HepG2 (cell line): ENCODE measurements around the gene PTAR1. TPM values are rescaled to one million over a fixed set of nuclear protein-coding genes. Genes with fewer than 3 reads are reported as not detected.
A peak's percentile ranks its signal among the peaks of the same experiment; 100 is the strongest.

ENCODE experiments used
- CBX2 ChIP-seq, 2 experiments: fragments of 200-600 bp in 1 of 2; sonication (generic); formaldehyde crosslinking in 1 of 2; IDR thresholded peaks; 2 replicates each; pipeline versions ENCODE4 v1.7.0 to v1.8.1; 2018 to 2022; ENCODE audit warnings: low read depth in 2 of 2, low read length in 1 of 2, mild to moderate bottlenecking in 1 of 2, missing genetic modification reagents in 1 of 2
- EEA1 ChIP-seq: sonication (generic); formaldehyde crosslinking; IDR thresholded peaks from 2 replicates; pipeline ENCODE4 v1.5.1; 2020; ENCODE audit warnings: mild to moderate bottlenecking, missing genetic modification reagents, borderline replicate concordance
- HOXA5 ChIP-seq: sonication (generic); formaldehyde crosslinking; IDR thresholded peaks from 2 replicates; pipeline ENCODE4 v1.4.0; 2020; ENCODE audit warnings: missing genetic modification reagents
- KDM2A ChIP-seq: sonication (generic); formaldehyde crosslinking; IDR thresholded peaks from 2 replicates; pipeline ENCODE4 v1.4.0; 2020; ENCODE audit warnings: low read depth, missing genetic modification reagents, borderline replicate concordance
- NCOR1 ChIP-seq: fragments of 200-600 bp; sonication (generic); IDR thresholded peaks from 2 replicates; pipeline ENCODE4 v1.7.0; 2017; ENCODE audit warnings: antibody characterized with exemption, low read length, borderline replicate concordance
- SMARCC2 ChIP-seq: fragments of 450-650 bp; IDR thresholded peaks from 2 replicates; pipeline ENCODE4 v1.6.1; 2017; ENCODE audit warnings: antibody characterized with exemption, mild to moderate bottlenecking
- TCF7L2 ChIP-seq: IDR thresholded peaks from 2 replicates; pipeline ENCODE4 v1.6.1; 2011; ENCODE audit warnings: mild to moderate bottlenecking, low read depth, low read length, moderate library complexity
- ZMAT3 ChIP-seq: sonication (generic); formaldehyde crosslinking; conservative IDR thresholded peaks from 2 replicates; pipeline ENCODE4 v1.7.0; 2021; ENCODE audit warnings: missing genetic modification reagents
- ZNF253 ChIP-seq: sonication (generic); formaldehyde crosslinking; IDR thresholded peaks from 2 replicates; pipeline ENCODE4 v1.8.0; 2022; ENCODE audit warnings: mild to moderate bottlenecking, missing genetic modification reagents, borderline replicate concordance
- ZNF3 ChIP-seq: IDR thresholded peaks from 2 replicates; pipeline ENCODE4 v1.7.0; 2017; ENCODE audit warnings: inconsistent platforms
- polyA plus RNA-seq, 8 experiments: library from polyadenylated mRNA; depleted of rRNA in 3 of 8; stranded (reverse) in 7 of 8; unstranded in 1 of 8; fragments of >200 nt; fragmentation: Illumina TruSeq in 4 of 8; extraction: Trizol in 4 of 8; gene quantifications; 2 replicates each; pipeline versions ENCODE4 v1.2.1 to v1.2.3, GENCODE V29; 2011 to 2016; ENCODE audit warnings: low read depth in 4 of 8, missing spikeins in 1 of 8, mixed read lengths in 1 of 8; ENCODE audit not compliant: insufficient read depth in 1 of 8
- total RNA-seq, 5 experiments: library from RNA; depleted of rRNA; stranded (reverse); fragments of >200 nt; fragmentation: Illumina TruSeq; extraction: Trizol; gene quantifications; 2 replicates each; pipeline ENCODE4 v1.2.3, GENCODE V29; 2016; ENCODE audit warnings: low read depth in 1 of 5
- TF ChIP-seq, protein P1 (sequence below): sonication (generic); formaldehyde crosslinking; IDR thresholded peaks from 2 replicates; pipeline ENCODE4 v1.4.0; 2020; ENCODE audit warnings: mild to moderate bottlenecking, missing genetic modification reagents
- TF ChIP-seq, protein P2 (sequence below): sonication (generic); formaldehyde crosslinking; IDR thresholded peaks from 2 replicates; pipeline ENCODE4 v1.4.0; 2020; ENCODE audit warnings: mild to moderate bottlenecking, missing genetic modification reagents
- TF ChIP-seq, protein P3 (sequence below): sonication (generic); formaldehyde crosslinking; IDR thresholded peaks from 2 replicates; pipeline ENCODE4 v1.9.0; 2021; ENCODE audit warnings: missing genetic modification reagents, mild to moderate bottlenecking, borderline replicate concordance
- TF ChIP-seq, protein P4 (sequence below): sonication (generic); formaldehyde crosslinking; conservative IDR thresholded peaks from 2 replicates; pipeline ENCODE4 v1.8.0; 2022; ENCODE audit warnings: low read depth, missing genetic modification reagents
- TF ChIP-seq, protein P5 (sequence below): IDR thresholded peaks from 2 replicates; pipeline ENCODE4 v1.6.1; 2016

The PTAR1 gene
- total and polyA plus RNA-seq, 2 of the 13 experiments (the other 11 are each of a cell fraction or from before 2014, with no cell fraction given), result 26.5 to 42.1 TPM

DNA sequence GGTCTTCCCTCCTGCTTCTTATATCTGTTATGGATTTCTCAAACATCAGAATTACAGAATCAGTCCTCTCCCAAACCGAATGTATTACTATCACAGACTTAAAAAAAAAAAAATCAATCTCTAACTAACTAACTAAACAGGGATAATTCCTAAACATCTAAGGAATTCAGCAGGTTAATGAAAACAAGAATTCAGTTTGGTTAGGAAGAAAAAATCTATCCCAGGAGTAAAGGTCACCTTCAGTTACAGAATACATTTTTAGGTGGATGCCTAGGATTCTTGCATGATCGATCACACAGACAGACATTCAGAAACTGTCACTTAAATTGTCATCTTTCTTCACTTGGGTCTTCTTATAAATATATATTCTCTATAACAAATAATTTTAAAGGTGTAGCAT lies 11.5 kb downstream of the PTAR1 start (continued):
- TF ChIP-seq SMARCC2 (peak; percentile 79), NCOR1 (peak; percentile 65), HOXA5 (CRISPR knock-in tag) (0 out of 2 replicates have a peak, but pooled peaks have one; percentile 43), ZNF253 (CRISPR knock-in tag) (no peak), CBX2 (IDR thresholded peaks at IDR 0.05; ENCODE audit: low read depth, low read length) (no peak), CBX2 (CRISPR knock-in tag; IDR thresholded peaks at IDR 0.05; ENCODE audit: low read depth) (no peak), EEA1 (CRISPR knock-in tag) (no peak), TCF7L2 (no peak), ZNF3 (no peak), KDM2A (CRISPR knock-in tag) (no peak), ZMAT3 (no peak)
- TF ChIP-seq, protein P1, sequence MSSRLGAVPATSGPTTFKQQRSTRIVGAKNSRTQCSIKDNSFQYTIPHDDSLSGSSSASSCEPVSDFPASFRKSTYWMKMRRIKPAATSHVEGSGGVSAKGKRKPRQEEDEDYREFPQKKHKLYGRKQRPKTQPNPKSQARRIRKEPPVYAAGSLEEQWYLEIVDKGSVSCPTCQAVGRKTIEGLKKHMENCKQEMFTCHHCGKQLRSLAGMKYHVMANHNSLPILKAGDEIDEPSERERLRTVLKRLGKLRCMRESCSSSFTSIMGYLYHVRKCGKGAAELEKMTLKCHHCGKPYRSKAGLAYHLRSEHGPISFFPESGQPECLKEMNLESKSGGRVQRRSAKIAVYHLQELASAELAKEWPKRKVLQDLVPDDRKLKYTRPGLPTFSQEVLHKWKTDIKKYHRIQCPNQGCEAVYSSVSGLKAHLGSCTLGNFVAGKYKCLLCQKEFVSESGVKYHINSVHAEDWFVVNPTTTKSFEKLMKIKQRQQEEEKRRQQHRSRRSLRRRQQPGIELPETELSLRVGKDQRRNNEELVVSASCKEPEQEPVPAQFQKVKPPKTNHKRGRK (CRISPR knock-in tag), result no peak
- TF ChIP-seq, protein P2, sequence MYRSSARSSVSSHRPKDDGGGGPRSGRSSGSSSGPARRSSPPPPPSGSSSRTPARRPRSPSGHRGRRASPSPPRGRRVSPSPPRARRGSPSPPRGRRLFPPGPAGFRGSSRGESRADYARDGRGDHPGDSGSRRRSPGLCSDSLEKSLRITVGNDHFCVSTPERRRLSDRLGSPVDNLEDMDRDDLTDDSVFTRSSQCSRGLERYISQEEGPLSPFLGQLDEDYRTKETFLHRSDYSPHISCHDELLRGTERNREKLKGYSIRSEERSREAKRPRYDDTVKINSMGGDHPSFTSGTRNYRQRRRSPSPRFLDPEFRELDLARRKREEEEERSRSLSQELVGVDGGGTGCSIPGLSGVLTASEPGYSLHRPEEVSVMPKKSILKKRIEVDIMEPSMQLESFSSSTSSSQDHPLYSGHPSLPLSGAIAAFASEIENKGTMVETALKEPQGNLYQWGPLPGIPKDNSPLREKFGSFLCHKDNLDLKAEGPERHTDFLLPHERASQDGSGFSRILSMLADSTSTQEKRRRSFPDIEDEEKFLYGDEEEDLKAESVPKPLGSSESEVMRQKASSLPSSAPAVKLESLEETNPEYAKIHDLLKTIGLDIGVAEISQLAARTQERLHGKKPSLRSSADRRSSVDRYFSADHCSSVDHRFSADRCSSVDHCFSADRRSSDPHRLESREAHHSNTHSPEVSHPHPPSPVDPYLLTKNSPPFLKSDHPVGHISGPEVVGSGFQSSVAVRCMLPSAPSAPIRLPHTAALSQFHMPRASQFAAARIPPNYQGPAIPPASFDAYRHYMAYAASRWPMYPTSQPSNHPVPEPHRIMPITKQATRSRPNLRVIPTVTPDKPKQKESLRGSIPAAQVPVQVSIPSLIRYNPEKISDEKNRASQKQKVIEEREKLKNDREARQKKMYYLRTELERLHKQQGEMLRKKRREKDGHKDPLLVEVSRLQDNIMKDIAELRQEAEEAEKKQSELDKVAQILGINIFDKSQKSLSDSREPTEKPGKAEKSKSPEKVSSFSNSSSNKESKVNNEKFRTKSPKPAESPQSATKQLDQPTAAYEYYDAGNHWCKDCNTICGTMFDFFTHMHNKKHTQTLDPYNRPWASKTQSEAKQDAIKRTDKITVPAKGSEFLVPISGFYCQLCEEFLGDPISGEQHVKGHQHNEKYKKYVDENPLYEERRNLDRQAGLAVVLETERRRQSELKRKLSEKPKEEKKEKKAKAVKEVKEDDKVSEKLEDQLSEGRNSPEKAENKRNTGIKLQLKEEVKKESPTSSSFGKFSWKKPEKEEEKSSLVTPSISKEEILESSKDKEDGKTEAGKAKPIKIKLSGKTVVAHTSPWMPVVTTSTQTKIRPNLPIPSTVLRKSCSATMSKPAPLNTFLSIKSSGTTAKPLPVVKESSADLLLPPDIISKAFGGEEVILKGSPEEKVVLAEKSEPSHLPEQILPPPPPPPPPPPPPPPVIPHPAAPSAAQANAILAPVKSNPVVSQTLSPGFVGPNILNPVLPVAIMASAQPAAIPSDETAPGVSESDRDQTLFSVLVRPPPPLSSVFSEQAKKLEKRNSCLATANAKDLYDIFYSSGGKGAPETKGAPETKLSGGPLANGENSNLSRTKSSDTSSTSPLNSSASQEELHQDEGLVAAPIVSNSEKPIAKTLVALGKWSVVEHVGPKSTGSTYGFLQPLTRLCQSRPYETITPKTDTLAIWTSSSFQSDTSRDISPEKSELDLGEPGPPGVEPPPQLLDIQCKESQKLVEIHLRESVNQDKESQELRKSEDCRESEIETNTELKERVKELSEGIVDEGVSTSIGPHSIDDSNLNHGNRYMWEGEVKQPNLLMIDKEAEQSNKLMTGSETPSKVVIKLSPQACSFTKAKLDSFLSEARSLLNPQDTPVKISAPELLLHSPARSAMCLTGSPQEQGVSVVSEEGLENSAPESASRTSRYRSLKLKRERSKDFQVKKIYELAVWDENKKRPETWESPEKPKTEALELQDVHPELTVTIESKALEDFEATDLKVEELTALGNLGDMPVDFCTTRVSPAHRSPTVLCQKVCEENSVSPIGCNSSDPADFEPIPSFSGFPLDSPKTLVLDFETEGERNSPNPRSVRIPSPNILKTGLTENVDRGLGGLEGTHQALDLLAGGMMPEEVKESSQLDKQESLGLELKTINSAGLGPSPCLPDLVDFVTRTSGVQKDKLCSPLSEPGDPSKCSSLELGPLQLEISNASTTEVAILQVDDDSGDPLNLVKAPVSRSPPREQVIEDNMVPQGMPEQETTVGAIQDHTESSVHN (CRISPR knock-in tag), result no peak
- TF ChIP-seq, protein P3, sequence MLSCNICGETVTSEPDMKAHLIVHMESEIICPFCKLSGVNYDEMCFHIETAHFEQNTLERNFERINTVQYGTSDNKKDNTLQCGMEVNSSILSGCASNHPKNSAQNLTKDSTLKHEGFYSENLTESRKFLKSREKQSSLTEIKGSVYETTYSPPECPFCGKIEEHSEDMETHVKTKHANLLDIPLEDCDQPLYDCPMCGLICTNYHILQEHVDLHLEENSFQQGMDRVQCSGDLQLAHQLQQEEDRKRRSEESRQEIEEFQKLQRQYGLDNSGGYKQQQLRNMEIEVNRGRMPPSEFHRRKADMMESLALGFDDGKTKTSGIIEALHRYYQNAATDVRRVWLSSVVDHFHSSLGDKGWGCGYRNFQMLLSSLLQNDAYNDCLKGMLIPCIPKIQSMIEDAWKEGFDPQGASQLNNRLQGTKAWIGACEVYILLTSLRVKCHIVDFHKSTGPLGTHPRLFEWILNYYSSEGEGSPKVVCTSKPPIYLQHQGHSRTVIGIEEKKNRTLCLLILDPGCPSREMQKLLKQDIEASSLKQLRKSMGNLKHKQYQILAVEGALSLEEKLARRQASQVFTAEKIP, result no peak
- TF ChIP-seq, protein P4, sequence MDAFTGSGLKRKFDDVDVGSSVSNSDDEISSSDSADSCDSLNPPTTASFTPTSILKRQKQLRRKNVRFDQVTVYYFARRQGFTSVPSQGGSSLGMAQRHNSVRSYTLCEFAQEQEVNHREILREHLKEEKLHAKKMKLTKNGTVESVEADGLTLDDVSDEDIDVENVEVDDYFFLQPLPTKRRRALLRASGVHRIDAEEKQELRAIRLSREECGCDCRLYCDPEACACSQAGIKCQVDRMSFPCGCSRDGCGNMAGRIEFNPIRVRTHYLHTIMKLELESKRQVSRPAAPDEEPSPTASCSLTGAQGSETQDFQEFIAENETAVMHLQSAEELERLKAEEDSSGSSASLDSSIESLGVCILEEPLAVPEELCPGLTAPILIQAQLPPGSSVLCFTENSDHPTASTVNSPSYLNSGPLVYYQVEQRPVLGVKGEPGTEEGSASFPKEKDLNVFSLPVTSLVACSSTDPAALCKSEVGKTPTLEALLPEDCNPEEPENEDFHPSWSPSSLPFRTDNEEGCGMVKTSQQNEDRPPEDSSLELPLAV (CRISPR knock-in tag), result no peak
- TF ChIP-seq, protein P5, sequence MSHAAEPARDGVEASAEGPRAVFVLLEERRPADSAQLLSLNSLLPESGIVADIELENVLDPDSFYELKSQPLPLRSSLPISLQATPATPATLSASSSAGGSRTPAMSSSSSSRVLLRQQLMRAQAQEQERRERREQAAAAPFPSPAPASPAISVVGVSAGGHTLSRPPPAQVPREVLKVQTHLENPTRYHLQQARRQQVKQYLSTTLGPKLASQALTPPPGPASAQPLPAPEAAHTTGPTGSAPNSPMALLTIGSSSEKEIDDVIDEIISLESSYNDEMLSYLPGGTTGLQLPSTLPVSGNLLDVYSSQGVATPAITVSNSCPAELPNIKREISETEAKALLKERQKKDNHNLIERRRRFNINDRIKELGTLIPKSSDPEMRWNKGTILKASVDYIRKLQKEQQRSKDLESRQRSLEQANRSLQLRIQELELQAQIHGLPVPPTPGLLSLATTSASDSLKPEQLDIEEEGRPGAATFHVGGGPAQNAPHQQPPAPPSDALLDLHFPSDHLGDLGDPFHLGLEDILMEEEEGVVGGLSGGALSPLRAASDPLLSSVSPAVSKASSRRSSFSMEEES, result no peak
